ENCODE results near the gene CBX7. TPM values are rescaled to one million over a fixed set of nuclear protein-coding genes. Genes with fewer than 3 reads are reported as not detected.

The CBX7 gene
- total and polyA plus RNA-seq, 9 of the 15 experiments (the other 6 are each of a cell fraction or from before 2014, with no cell fraction given): 0.04 to 5.2 (median 2.8) TPM

DNA sequence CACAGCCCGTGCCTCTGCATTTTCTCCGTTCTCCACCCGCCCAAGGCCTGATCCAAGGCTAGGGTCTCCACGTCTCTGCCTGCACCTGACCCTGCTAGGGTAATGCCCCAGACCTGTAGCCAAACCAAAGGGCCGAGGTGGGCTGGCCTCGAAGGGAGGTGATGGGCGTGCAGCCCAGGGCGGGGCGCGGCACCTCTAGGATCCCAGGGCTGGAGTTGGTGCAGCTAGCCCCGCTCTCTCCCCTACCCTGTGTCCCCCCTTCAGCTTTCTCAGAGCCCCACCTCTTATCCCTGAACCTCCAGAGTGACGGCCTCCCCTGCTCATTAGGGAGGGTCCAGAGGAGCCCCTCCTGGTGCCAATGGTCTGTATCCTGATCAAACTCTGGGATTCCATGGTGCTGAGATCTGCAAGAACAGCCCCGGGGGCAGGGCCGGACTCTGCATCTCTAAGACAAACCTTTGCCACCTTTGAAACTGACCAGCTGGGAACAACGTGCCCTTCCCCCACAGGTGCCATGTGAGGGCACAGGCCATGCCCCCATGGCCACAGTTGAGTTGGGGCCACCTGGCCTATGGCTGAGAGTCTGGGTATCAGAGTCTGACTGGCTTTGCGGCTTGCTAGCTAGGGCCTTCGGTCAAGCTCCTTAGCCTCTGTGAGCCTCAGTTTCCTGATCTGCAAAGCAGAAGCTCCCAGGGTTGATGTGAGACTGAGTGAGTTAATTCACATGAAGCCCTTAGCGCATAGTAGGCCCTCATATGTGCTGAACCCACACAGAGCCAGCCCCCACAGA, 23.1 kb upstream of the CBX7 start:
- Histone ChIP-seq H3K9ac (ENCODE audit: insufficient read depth in 1 of 2, low read depth in 2 of 2, low read length in 2 of 2) (no peak overlapping the region), H3K4me3 (no peak overlapping the region), H3K79me2 (ENCODE audit: control insufficient read depth, insufficient read depth, low read length) (no peaks in the 10 kb centered on the region), H3K9me3 (replicated peaks; ENCODE audit: control insufficient read depth, insufficient read depth, low read depth, low read length) (no peaks in the 10 kb centered on the region), H3K9me1 (ENCODE audit: control insufficient read depth, insufficient read depth, low read length) (no peaks in the 10 kb centered on the region), H3K4me2 (ENCODE audit: insufficient read depth, low read length) (no peak overlapping the region), H3K27me3 (ENCODE audit: control insufficient read depth in 2 of 2, insufficient read depth in 2 of 2, low read length in 2 of 2) (no peaks in the 10 kb centered on the region), H3K36me3 (ENCODE audit: control insufficient read depth, insufficient read depth, low read length) (no peaks in the 10 kb centered on the region), H3K4me1 (replicated peaks in 1 of 2; ENCODE audit: control insufficient read depth in 2 of 2, insufficient read depth in 2 of 2, low read length in 2 of 2) (peaks cover 16 to 44% of the 10 kb centered on the region in 2 experiments; a peak in 4 of 5 replicates), H3K27ac (ENCODE audit: extremely low read depth, low read depth, low read length) (no peak overlapping the region), H2AFZ (ENCODE audit: low read depth, low read length) (no peak overlapping the region), H4K20me1 (replicated peaks; ENCODE audit: control insufficient read depth, insufficient read depth, low read length) (no peaks in the 10 kb centered on the region)
- DNase-seq (ENCODE audit: extremely low read depth in 1 of 4, low spot score in 3 of 4) (no peak), ATAC-seq (no peak), FAIRE-seq (no peak)
- 50% methylated on average over 12 of the region's 18 CpGs for WGBS (ENCODE audit: insufficient coverage, low coverage, missing lambda C conversion rate)
- in situ Hi-C loops (cut with MboI): loop anchor here (10.0 kb wide), 1 partner anchor 329 kb away; the partner anchor contains the start of gene MIEF1
- no TSS peak for BruUV-seq (replicated peaks)
- TF ChIP-seq, protein P1, sequence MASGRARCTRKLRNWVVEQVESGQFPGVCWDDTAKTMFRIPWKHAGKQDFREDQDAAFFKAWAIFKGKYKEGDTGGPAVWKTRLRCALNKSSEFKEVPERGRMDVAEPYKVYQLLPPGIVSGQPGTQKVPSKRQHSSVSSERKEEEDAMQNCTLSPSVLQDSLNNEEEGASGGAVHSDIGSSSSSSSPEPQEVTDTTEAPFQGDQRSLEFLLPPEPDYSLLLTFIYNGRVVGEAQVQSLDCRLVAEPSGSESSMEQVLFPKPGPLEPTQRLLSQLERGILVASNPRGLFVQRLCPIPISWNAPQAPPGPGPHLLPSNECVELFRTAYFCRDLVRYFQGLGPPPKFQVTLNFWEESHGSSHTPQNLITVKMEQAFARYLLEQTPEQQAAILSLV (tag; IDR thresholded peaks at IDR 0.05): no peak
- 0 out of 2 replicates have a peak, but pooled peaks have one; percentile 43 for TF ChIP-seq ZKSCAN1 (IDR thresholded peaks at IDR 0.05; ENCODE audit: low read depth, low read length)
- no peak for TF ChIP-seq SUPT5H (IDR thresholded peaks at IDR 0.05)
- intact Hi-C loops (cut with micrococcal nuclease): loop anchor here (10.0 kb wide), 1 partner anchor 349 kb away; the partner anchor contains the start of gene ATF4
- ChIA-PET CTCF (ENCODE audit: low intra/inter-chr PET ratio) (no interaction called here), POLR2A (interaction anchor here (0.6 to 4.1 kb wide), 2 partner anchors 142 to 181 kb away, joined by 3 to 24 read pairs; partner anchors contain the start of gene RPL3)

Measured in K562 (cell line).